HepG2 (cell line): ENCODE measurements around the gene SERINC4. TPM values are rescaled to one million over a fixed set of nuclear protein-coding genes. Genes with fewer than 3 reads are reported as not detected.
A peak's percentile ranks its signal among the peaks of the same experiment; 100 is the strongest.

ENCODE experiments used
- ATAC-seq: fragments of 200-7000 bp; cut with Tn5 transposase; 3 replicates; pipeline ENCODE4 v1.9.1; 2020; ENCODE audit warnings: mild to moderate bottlenecking, moderate library complexity
- BruUV-seq: library from RNA; stranded (reverse); fragments of 400-500 nt; replicated peaks from 2 replicates; lab custom pipeline; 2021; lab: Mats Ljungman, UMichigan
- CTCF ChIA-PET: fragments of 300-600 bp; formaldehyde crosslinking; extraction: SDS; loops from one replicate; lab custom pipeline; 2021; ENCODE audit warnings: low total read pairs, inconsistent platforms, low intra/inter-chr PET ratio; lab: Yijun Ruan, JAX
- POLR2A ChIA-PET: fragments of 350-600 bp; sonication (Branson Sonifier 250); formaldehyde crosslinking; loops from one replicate; lab custom pipeline; 2020; ENCODE audit warnings: antibody characterized with exemption, inconsistent platforms; lab: Yijun Ruan, JAX
- DNase-seq: peaks from one replicate; pipeline ENCODE4 v3.0.0-alpha.2; 2015; ENCODE audit warnings: low spot score
- FAIRE-seq: peaks from 3 replicates; lab custom pipeline; 2011; peaks lifted over from hg19 to GRCh38; lab: Jason Lieb, UNC
- H2AFZ ChIP-seq: one replicate; pipeline ENCODE4 v1.6.1; 2011; ENCODE audit warnings: low read length, inconsistent platforms
- H3K27ac ChIP-seq: fragments of 300-600 bp; 3 replicates; pipeline ENCODE4 v1.8.0; 2011; ENCODE audit warnings: mixed run types, mild to moderate bottlenecking, mixed read lengths, low read length, inconsistent platforms; ENCODE audit not compliant: insufficient read depth; ENCODE audit errors: extremely low read length
- H3K27me3 ChIP-seq, 2 experiments: fragments of 200-600 bp in 1 of 2; 2 replicates in 1 of 2; 3 replicates in 1 of 2; pipeline versions ENCODE4 v1.6.0 to v1.8.0; 2011; ENCODE audit warnings: low read length in 2 of 2, mild to moderate bottlenecking in 2 of 2, moderate library complexity in 2 of 2, inconsistent platforms in 1 of 2; ENCODE audit not compliant: insufficient read depth in 2 of 2, control insufficient read depth in 1 of 2
- H3K36me3 ChIP-seq, 2 experiments: fragments of 200-600 bp in 1 of 2; replicated peaks in 1 of 2; 2 replicates in 1 of 2; 3 replicates in 1 of 2; pipeline versions ENCODE4 v1.5.1 to v1.8.0; 2011; ENCODE audit warnings: low read length in 2 of 2, inconsistent platforms in 1 of 2; ENCODE audit not compliant: insufficient read depth in 2 of 2, control insufficient read depth in 1 of 2
- H3K4me1 ChIP-seq: 2 replicates; pipeline ENCODE4 v1.5.1; 2012; ENCODE audit warnings: low read length, inconsistent platforms; ENCODE audit not compliant: insufficient read depth
- H3K4me2 ChIP-seq: 2 replicates; pipeline ENCODE4 v1.6.0; 2011; ENCODE audit warnings: low read depth, low read length, inconsistent platforms
- H3K4me3 ChIP-seq, 3 experiments: fragments of 200-600 bp in 1 of 3; sonication (generic), shearing (Covaris generic) in 1 of 3; replicated peaks in 1 of 3; 2 replicates each; pipeline ENCODE4 v1.5.1; 2011 to 2016; ENCODE audit warnings: low read length in 3 of 3, inconsistent platforms in 2 of 3, low read depth in 2 of 3, mild to moderate bottlenecking in 2 of 3, control low read depth in 1 of 3, mixed read lengths in 1 of 3; ENCODE audit not compliant: insufficient read depth in 1 of 3
- H3K79me2 ChIP-seq: one replicate; pipeline ENCODE4 v1.6.1; 2011; ENCODE audit warnings: low read length, inconsistent platforms; ENCODE audit not compliant: insufficient read depth
- H3K9ac ChIP-seq: 2 replicates; pipeline ENCODE4 v1.6.0; 2011; ENCODE audit warnings: mild to moderate bottlenecking, low read depth, low read length, inconsistent platforms; ENCODE audit not compliant: insufficient read depth
- H3K9me3 ChIP-seq: 2 replicates; pipeline ENCODE4 v1.5.1; 2012; ENCODE audit warnings: mild to moderate bottlenecking, low read length
- H4K20me1 ChIP-seq: 2 replicates; pipeline ENCODE4 v1.6.0; 2011; ENCODE audit warnings: inconsistent platforms, mild to moderate bottlenecking, low read length, moderate library complexity; ENCODE audit not compliant: insufficient read depth
- CCDC6 ChIP-seq: sonication (generic); formaldehyde crosslinking; IDR thresholded peaks from 2 replicates; pipeline ENCODE4 v1.8.1; 2022; ENCODE audit warnings: mild to moderate bottlenecking, missing genetic modification reagents, moderate library complexity
- EEA1 ChIP-seq: sonication (generic); formaldehyde crosslinking; IDR thresholded peaks from 2 replicates; pipeline ENCODE4 v1.5.1; 2020; ENCODE audit warnings: mild to moderate bottlenecking, missing genetic modification reagents, borderline replicate concordance
- KLF15 ChIP-seq: sonication (generic); formaldehyde crosslinking; IDR thresholded peaks from 2 replicates; pipeline ENCODE4 v1.8.1; 2023; ENCODE audit warnings: borderline replicate concordance, mild to moderate bottlenecking, inconsistent platforms, missing genetic modification reagents, mixed read lengths
- NFRKB ChIP-seq: fragments of 450-650 bp; IDR thresholded peaks from 2 replicates; pipeline ENCODE4 v1.6.1; 2017
- SMAD3 ChIP-seq: sonication (generic); formaldehyde crosslinking; IDR thresholded peaks from 2 replicates; pipeline ENCODE4 v1.4.0; 2020; ENCODE audit warnings: missing genetic modification reagents
- STAT5B ChIP-seq: sonication (generic); formaldehyde crosslinking; IDR thresholded peaks from 2 replicates; pipeline ENCODE4 v1.4.0; 2020; ENCODE audit warnings: missing genetic modification reagents
- TBP ChIP-seq: sonication (generic); formaldehyde crosslinking; IDR thresholded peaks from 2 replicates; pipeline ENCODE4 v1.5.0; 2020; ENCODE audit warnings: missing genetic modification reagents
- TMF1 ChIP-seq: sonication (generic); formaldehyde crosslinking; IDR thresholded peaks from 2 replicates; pipeline ENCODE4 v1.8.1; 2022; ENCODE audit warnings: low read depth, missing genetic modification reagents
- ZEB1 ChIP-seq: IDR thresholded peaks from 2 replicates; pipeline ENCODE4 v1.6.1; 2012; ENCODE audit warnings: mild to moderate bottlenecking, low read depth, inconsistent platforms; ENCODE audit not compliant: insufficient replicate concordance
- ZFY ChIP-seq: sonication (generic); formaldehyde crosslinking; IDR thresholded peaks from 2 replicates; pipeline ENCODE4 v1.4.0; 2020; ENCODE audit warnings: missing genetic modification reagents
- ZNF501 ChIP-seq: sonication (generic); formaldehyde crosslinking; IDR thresholded peaks from 2 replicates; pipeline ENCODE4 v1.5.1; 2020; ENCODE audit warnings: mild to moderate bottlenecking, moderate library complexity, missing genetic modification reagents
- ZNF577 ChIP-seq: sonication (generic); formaldehyde crosslinking; IDR thresholded peaks from 2 replicates; pipeline ENCODE4 v1.4.0; 2020; ENCODE audit warnings: mild to moderate bottlenecking, low read depth, missing genetic modification reagents, borderline replicate concordance
- ZSCAN31 ChIP-seq: sonication (generic); formaldehyde crosslinking; IDR thresholded peaks from 2 replicates; pipeline ENCODE4 v1.5.0; 2020; ENCODE audit warnings: low read depth, mild to moderate bottlenecking, missing genetic modification reagents
- WGBS: methylation state at CpG from one replicate; pipeline ENCODE4 v1.1.6; 2017; ENCODE audit warnings: low lambda C conversion rate; 5-methylcytosine and 5-hydroxymethylcytosine counted together
- in situ Hi-C: cut with HindIII; loops from 2 replicates; pipeline ENCODE4 v1.10.0; 2017; ENCODE audit warnings: low pct_unique_long_range_greater_than_20kb; ENCODE audit not compliant: extremely low pct_ligation_motif_present
- intact Hi-C: fragments of 100-400 bp; cut with micrococcal nuclease; formaldehyde crosslinking; loops from one replicate; pipeline ENCODE4 v1.10.0; 2022; ENCODE audit not compliant: unreplicated experiment
- polyA plus RNA-seq, 8 experiments: library from polyadenylated mRNA; depleted of rRNA in 3 of 8; stranded (reverse) in 7 of 8; unstranded in 1 of 8; fragments of >200 nt; fragmentation: Illumina TruSeq in 4 of 8; extraction: Trizol in 4 of 8; gene quantifications; 2 replicates each; pipeline versions ENCODE4 v1.2.1 to v1.2.3, GENCODE V29; 2011 to 2016; ENCODE audit warnings: low read depth in 4 of 8, missing spikeins in 1 of 8, mixed read lengths in 1 of 8; ENCODE audit not compliant: insufficient read depth in 1 of 8
- total RNA-seq, 5 experiments: library from RNA; depleted of rRNA; stranded (reverse); fragments of >200 nt; fragmentation: Illumina TruSeq; extraction: Trizol; gene quantifications; 2 replicates each; pipeline ENCODE4 v1.2.3, GENCODE V29; 2016; ENCODE audit warnings: low read depth in 1 of 5
- TF ChIP-seq, protein P1 (sequence below): sonication (generic); formaldehyde crosslinking; IDR thresholded peaks from 2 replicates; pipeline ENCODE4 v1.4.0; 2020; ENCODE audit warnings: mild to moderate bottlenecking, missing genetic modification reagents
- TF ChIP-seq, protein P2 (sequence below): sonication (generic); formaldehyde crosslinking; IDR thresholded peaks from 2 replicates; pipeline ENCODE4 v1.4.0; 2020; ENCODE audit warnings: low read depth, mild to moderate bottlenecking, missing genetic modification reagents
- TF ChIP-seq, protein P3 (sequence below): sonication (generic); IDR thresholded peaks from 2 replicates; pipeline ENCODE4 v1.6.1; 2016; ENCODE audit warnings: low read depth, borderline replicate concordance

The SERINC4 gene
- total and polyA plus RNA-seq, 2 of the 13 experiments (the other 11 are each of a cell fraction or from before 2014, with no cell fraction given), result not detected

DNA sequence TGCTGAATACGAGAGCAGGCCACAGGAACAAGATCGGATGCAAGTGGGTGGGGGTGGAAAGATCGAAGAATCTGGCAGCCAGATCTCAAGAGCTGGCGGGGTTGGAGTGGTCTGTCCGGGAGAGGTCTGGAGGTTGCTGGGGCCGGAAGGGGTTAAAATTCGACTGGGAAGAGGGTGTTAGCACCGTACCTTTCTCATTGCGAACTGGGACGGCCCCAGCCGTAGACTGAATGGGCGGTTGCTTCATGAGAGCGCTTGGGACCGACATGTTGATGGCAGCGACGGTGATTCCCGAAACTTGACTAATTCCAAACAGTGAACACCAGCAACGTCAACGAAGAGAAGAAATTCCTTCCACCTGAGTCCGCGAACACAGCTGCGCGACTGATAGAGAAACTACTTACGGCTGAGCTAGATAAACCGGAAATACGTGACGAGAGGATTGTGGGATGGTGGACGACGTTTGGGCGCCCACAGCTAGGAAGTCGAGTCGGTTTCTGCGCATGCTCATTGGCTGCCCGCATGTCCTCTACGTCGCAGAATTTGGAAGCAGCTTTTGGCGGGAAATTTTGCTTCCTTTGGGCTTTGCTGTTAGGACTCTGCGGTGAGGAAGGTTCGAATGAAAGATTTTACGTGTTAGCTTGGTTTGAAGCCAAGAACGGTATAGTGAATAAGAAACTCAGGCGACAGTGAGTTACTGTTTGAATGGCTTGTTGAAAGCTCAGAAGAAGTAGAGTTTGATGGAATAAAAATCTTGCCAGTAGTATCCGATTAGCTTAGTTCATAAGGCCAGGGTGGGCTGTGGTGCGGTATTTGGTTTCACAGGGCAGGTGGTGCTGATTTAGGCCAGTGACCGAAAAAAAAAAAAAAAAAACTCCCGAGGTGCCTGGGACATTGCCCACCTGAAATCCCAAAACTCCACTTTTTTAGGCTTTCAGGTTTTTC lies 24.6 kb upstream of the SERINC4 start, which contains the start of gene MFAP1:
TSS of gene MFAP1 (minus strand) at position 389 of the 945 bp plus-strand sequence. CDS start at position 268, 121 bp downstream.
- intact Hi-C loops (no loop called here), in situ Hi-C loops (no loop called here)
- H3K4me1 ChIP-seq, result peaks cover 55% of the 10 kb centered on the region
- H3K4me2 ChIP-seq, result peak within 1 kb of the TSS; percentile 92
- H3K9ac ChIP-seq, result peak within 1 kb of the TSS; percentile 94
- no peaks in the 10 kb centered on the region; a peak in 1 of 5 replicates for H3K27me3 ChIP-seq
- CTCF ChIA-PET, result no interaction called here
- 14% methylated on average over 46 of the region's 46 CpGs for WGBS
- peak within 1 kb of the TSS; percentile 94 for H2AFZ ChIP-seq
- peak within 1 kb of the TSS; percentile 83 to 90 (median 84) for H3K4me3 ChIP-seq
- POLR2A ChIA-PET, result interaction anchor here (0.6 to 4.2 kb wide), 10 partner anchors 9 to 603 kb away, joined by 3 to 30 read pairs (median 5); partner anchors contain the start of genes CTDSPL2, ELL3, HYPK and SERF2
- peak within 1 kb of the TSS; percentile 82 for H3K27ac ChIP-seq
- H3K36me3 ChIP-seq, result no peaks in the 10 kb centered on the region; a peak in 1 of 5 replicates
- FAIRE-seq, result peak; percentile 99
- DNase-seq, result peak; percentile 93
- no peaks in the 10 kb centered on the region for H4K20me1 ChIP-seq
- peaks cover 43% of the 10 kb centered on the region for H3K79me2 ChIP-seq
- no peaks in the 10 kb centered on the region for H3K9me3 ChIP-seq
- TSS peak; percentile 92 for BruUV-seq
- ATAC-seq, result peak; percentile 94
- TF ChIP-seq ZFY (peak; percentile 72; the same call in 1 of the 2 replicates), SMAD3 (CRISPR knock-in tag) (peak; percentile 87), EEA1 (CRISPR knock-in tag) (no peak), ZNF501 (CRISPR knock-in tag) (peak; percentile 64), TBP (CRISPR knock-in tag) (no peak), CCDC6 (no peak; the same call in 1 of the 2 replicates), STAT5B (CRISPR knock-in tag) (0 out of 2 replicates have a peak, but pooled peaks have one; percentile 25), KLF15 (CRISPR knock-in tag) (no peak), NFRKB (no peak), ZEB1 (no peak), ZSCAN31 (CRISPR knock-in tag) (peak; percentile 45; the same call in 1 of the 2 replicates), TMF1 (CRISPR knock-in tag) (peak; percentile 62; the same call in 1 of the 2 replicates), ZNF577 (CRISPR knock-in tag) (no peak)
- TF ChIP-seq, protein P1, sequence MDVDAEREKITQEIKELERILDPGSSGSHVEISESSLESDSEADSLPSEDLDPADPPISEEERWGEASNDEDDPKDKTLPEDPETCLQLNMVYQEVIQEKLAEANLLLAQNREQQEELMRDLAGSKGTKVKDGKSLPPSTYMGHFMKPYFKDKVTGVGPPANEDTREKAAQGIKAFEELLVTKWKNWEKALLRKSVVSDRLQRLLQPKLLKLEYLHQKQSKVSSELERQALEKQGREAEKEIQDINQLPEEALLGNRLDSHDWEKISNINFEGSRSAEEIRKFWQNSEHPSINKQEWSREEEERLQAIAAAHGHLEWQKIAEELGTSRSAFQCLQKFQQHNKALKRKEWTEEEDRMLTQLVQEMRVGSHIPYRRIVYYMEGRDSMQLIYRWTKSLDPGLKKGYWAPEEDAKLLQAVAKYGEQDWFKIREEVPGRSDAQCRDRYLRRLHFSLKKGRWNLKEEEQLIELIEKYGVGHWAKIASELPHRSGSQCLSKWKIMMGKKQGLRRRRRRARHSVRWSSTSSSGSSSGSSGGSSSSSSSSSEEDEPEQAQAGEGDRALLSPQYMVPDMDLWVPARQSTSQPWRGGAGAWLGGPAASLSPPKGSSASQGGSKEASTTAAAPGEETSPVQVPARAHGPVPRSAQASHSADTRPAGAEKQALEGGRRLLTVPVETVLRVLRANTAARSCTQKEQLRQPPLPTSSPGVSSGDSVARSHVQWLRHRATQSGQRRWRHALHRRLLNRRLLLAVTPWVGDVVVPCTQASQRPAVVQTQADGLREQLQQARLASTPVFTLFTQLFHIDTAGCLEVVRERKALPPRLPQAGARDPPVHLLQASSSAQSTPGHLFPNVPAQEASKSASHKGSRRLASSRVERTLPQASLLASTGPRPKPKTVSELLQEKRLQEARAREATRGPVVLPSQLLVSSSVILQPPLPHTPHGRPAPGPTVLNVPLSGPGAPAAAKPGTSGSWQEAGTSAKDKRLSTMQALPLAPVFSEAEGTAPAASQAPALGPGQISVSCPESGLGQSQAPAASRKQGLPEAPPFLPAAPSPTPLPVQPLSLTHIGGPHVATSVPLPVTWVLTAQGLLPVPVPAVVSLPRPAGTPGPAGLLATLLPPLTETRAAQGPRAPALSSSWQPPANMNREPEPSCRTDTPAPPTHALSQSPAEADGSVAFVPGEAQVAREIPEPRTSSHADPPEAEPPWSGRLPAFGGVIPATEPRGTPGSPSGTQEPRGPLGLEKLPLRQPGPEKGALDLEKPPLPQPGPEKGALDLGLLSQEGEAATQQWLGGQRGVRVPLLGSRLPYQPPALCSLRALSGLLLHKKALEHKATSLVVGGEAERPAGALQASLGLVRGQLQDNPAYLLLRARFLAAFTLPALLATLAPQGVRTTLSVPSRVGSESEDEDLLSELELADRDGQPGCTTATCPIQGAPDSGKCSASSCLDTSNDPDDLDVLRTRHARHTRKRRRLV, result no peak
- TF ChIP-seq, protein P2, sequence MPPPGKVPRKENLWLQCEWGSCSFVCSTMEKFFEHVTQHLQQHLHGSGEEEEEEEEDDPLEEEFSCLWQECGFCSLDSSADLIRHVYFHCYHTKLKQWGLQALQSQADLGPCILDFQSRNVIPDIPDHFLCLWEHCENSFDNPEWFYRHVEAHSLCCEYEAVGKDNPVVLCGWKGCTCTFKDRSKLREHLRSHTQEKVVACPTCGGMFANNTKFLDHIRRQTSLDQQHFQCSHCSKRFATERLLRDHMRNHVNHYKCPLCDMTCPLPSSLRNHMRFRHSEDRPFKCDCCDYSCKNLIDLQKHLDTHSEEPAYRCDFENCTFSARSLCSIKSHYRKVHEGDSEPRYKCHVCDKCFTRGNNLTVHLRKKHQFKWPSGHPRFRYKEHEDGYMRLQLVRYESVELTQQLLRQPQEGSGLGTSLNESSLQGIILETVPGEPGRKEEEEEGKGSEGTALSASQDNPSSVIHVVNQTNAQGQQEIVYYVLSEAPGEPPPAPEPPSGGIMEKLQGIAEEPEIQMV (CRISPR knock-in tag), result no peak
- TF ChIP-seq, protein P3, sequence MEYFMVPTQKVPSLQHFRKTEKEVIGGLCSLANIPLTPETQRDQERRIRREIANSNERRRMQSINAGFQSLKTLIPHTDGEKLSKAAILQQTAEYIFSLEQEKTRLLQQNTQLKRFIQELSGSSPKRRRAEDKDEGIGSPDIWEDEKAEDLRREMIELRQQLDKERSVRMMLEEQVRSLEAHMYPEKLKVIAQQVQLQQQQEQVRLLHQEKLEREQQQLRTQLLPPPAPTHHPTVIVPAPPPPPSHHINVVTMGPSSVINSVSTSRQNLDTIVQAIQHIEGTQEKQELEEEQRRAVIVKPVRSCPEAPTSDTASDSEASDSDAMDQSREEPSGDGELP, result peak; percentile 88
